Peyer's patch (tissue), 4 donors: Measurements from ENCODE around the gene SPTA1. TPM values are rescaled to one million over a fixed set of nuclear protein-coding genes. Genes with fewer than 3 reads are reported as not detected.

Source experiments
- DNase-seq, 3 donors: peaks; one replicate each; pipeline ENCODE4 v3.0.0-alpha.2; 2017 to 2019
- H3K27ac ChIP-seq, 4 donors: fragments of 200-600 bp; sonication (generic); one replicate each; pipeline ENCODE4 v1.5.1; 2016 to 2019
- H3K27me3 ChIP-seq, 2 donors: fragments of 200-600 bp; sonication (generic); one replicate each; pipeline ENCODE4 v1.5.1; 2019
- H3K36me3 ChIP-seq, 3 donors: fragments of 200-600 bp; sonication (generic); one replicate each; pipeline ENCODE4 v1.5.1; 2016 to 2019
- H3K4me1 ChIP-seq, 4 donors: fragments of 200-600 bp; sonication (generic); one replicate each; pipeline ENCODE4 v1.5.1; 2016 to 2019
- H3K4me3 ChIP-seq, 4 donors: fragments of 200-600 bp; sonication (generic); 1 replicate in 3 of 4; 2 replicates in 1 of 4; pipeline ENCODE4 v1.5.1; 2016 to 2019; ENCODE audit warnings: mild to moderate bottlenecking in 1 of 4
- H3K9me3 ChIP-seq, 4 donors: fragments of 200-600 bp; sonication (generic); one replicate each; pipeline ENCODE4 v1.5.1; 2016 to 2019; ENCODE audit warnings: mild to moderate bottlenecking in 1 of 4
- CTCF ChIP-seq, 6 experiments: fragments of 450-650 bp in 4 of 6; fragments of 200-600 bp in 2 of 6; sonication (generic) in 1 of 6; IDR thresholded peaks; one replicate each; pipeline ENCODE4 v1.5.1; 2017 to 2019; ENCODE audit warnings: antibody characterized with exemption in 6 of 6, mild to moderate bottlenecking in 3 of 6, moderate library complexity in 1 of 6
- POLR2A ChIP-seq, 2 donors: fragments of 450-650 bp; IDR thresholded peaks; one replicate each; pipeline ENCODE4 v1.5.1; 2017; ENCODE audit warnings: antibody characterized with exemption in 2 of 2, mild to moderate bottlenecking in 2 of 2, moderate library complexity in 2 of 2
- total RNA-seq, 4 donors: library from RNA; depleted of rRNA; stranded (reverse); fragments of >200 nt; gene quantifications; one replicate each; pipeline ENCODE4 v1.1.0, GENCODE V29; 2016

The SPTA1 gene
- total RNA-seq, 4 donors from 2014 or later, result not detected

- DNase-seq, result no peak
- H3K27me3 ChIP-seq, result no peaks in the 10 kb centered on the region
- no peaks in the 10 kb centered on the region for H3K4me1 ChIP-seq
- H3K36me3 ChIP-seq, result no peaks in the 10 kb centered on the region
- H3K27ac ChIP-seq, result no peak overlapping the region
- H3K4me3 ChIP-seq, result no peak overlapping the region
- TF ChIP-seq POLR2A (IDR thresholded peaks at IDR 0.05), result no peak
- TF ChIP-seq CTCF (IDR thresholded peaks at IDR 0.05), result no peak
- no peaks in the 10 kb centered on the region for H3K9me3 ChIP-seq
These were observed 20.5 kb downstream of the SPTA1 start for GRCh38 chr1:158666037-158666436.

GRCh38 chr1:158654571-158654970 lies 31.9 kb downstream of the SPTA1 start:
- TF ChIP-seq CTCF (IDR thresholded peaks at IDR 0.05), result no peak
- TF ChIP-seq POLR2A (IDR thresholded peaks at IDR 0.05), result no peak
- Histone ChIP-seq H3K36me3 (no peaks in the 10 kb centered on the region), H3K27me3 (no peaks in the 10 kb centered on the region), H3K4me3 (no peak overlapping the region), H3K27ac (no peak overlapping the region), H3K9me3 (no peaks in the 10 kb centered on the region), H3K4me1 (no peaks in the 10 kb centered on the region)
- peak in 1 of 3 donors; percentile 19 for DNase-seq

GRCh38 chr1:158654086-158654485 lies 32.4 kb downstream of the SPTA1 start:
- TF ChIP-seq POLR2A (IDR thresholded peaks at IDR 0.05) (no peak), CTCF (IDR thresholded peaks at IDR 0.05) (no peak)
- no peak overlapping the region for H3K27ac ChIP-seq
- no peaks in the 10 kb centered on the region for H3K9me3 ChIP-seq

GRCh38 chr1:158652721-158653334 lies 33.7 kb downstream of the SPTA1 start:
- Histone ChIP-seq H3K36me3 (no peaks in the 10 kb centered on the region), H3K27me3 (no peaks in the 10 kb centered on the region), H3K4me3 (no peak overlapping the region), H3K9me3 (no peaks in the 10 kb centered on the region), H3K27ac (no peak overlapping the region), H3K4me1 (no peaks in the 10 kb centered on the region)
- no peak for DNase-seq
- no peak for TF ChIP-seq CTCF (IDR thresholded peaks at IDR 0.05)
- no peak for TF ChIP-seq POLR2A (IDR thresholded peaks at IDR 0.05)

More at GRCh38 chr1:158654086-158654485, 32.4 kb downstream of the SPTA1 start:
- Histone ChIP-seq H3K4me3 (no peak overlapping the region), H3K27me3 (no peaks in the 10 kb centered on the region), H3K36me3 (no peaks in the 10 kb centered on the region), H3K4me1 (no peaks in the 10 kb centered on the region)
- no peak for DNase-seq

- DNase-seq, result no peak
- no peaks in the 10 kb centered on the region for H3K36me3 ChIP-seq
- TF ChIP-seq CTCF (IDR thresholded peaks at IDR 0.05) (no peak), POLR2A (IDR thresholded peaks at IDR 0.05) (no peak)
These were observed 37.5 kb downstream of the SPTA1 start for GRCh38 chr1:158649052-158649451.

GRCh38 chr1:158646465-158646864 lies 40.0 kb downstream of the SPTA1 start:
- Histone ChIP-seq H3K4me1 (no peaks in the 10 kb centered on the region), H3K27me3 (no peaks in the 10 kb centered on the region)

More at GRCh38 chr1:158649052-158649451, 37.5 kb downstream of the SPTA1 start:
- Histone ChIP-seq H3K4me3 (no peak overlapping the region), H3K27ac (no peak overlapping the region), H3K9me3 (no peaks in the 10 kb centered on the region), H3K27me3 (no peaks in the 10 kb centered on the region), H3K4me1 (no peaks in the 10 kb centered on the region)

More at GRCh38 chr1:158646465-158646864, 40.0 kb downstream of the SPTA1 start:
- Histone ChIP-seq H3K4me3 (no peak overlapping the region), H3K36me3 (no peaks in the 10 kb centered on the region), H3K9me3 (no peaks in the 10 kb centered on the region), H3K27ac (no peak overlapping the region)
- TF ChIP-seq POLR2A (IDR thresholded peaks at IDR 0.05) (no peak), CTCF (IDR thresholded peaks at IDR 0.05) (no peak)
- no peak for DNase-seq
